ENCODE results near the gene CLIC4.
A peak's percentile ranks its signal among the peaks of the same experiment; 100 is the strongest.
"Not testable (repeated sequence)": the region's sequence is repeated elsewhere in the genome, so short reads cannot be mapped to it uniquely, and the experiment has no call there.

The CLIC4 gene

GRCh38 chr1:24754229-24754628 lies 9.0 kb downstream of the CLIC4 start:
- Histone ChIP-seq H3K9ac (ENCODE audit: low read length) (no peak overlapping the region), H3K4me1 (ENCODE audit: control insufficient read depth, insufficient read depth, low read length) (peaks cover 35% of the 10 kb centered on the region), H3K27me3 (replicated peaks; ENCODE audit: control insufficient read depth, insufficient read depth, low read length) (no peaks in the 10 kb centered on the region), H3K9me3 (ENCODE audit: control insufficient read depth, low read length) (no peaks in the 10 kb centered on the region), H3K36me3 (ENCODE audit: control insufficient read depth, insufficient read depth, low read length, severe bottlenecking) (no peaks in the 10 kb centered on the region), H3K4me3 (ENCODE audit: low read length) (no peak overlapping the region)
- no peak for DNase-seq (ENCODE audit: low read depth)

GRCh38 chr1:24755323-24755722 lies 10.1 kb downstream of the CLIC4 start:
- not testable (repeated sequence) for DNase-seq (ENCODE audit: low read depth); H3K9me3 ChIP-seq (ENCODE audit: control insufficient read depth, low read length); H3K4me3 ChIP-seq (ENCODE audit: low read length); H3K36me3 ChIP-seq (ENCODE audit: control insufficient read depth, insufficient read depth, low read length, severe bottlenecking); H3K9ac ChIP-seq (ENCODE audit: low read length); H3K27me3 ChIP-seq (replicated peaks; ENCODE audit: control insufficient read depth, insufficient read depth, low read length)
- H3K4me1 ChIP-seq (ENCODE audit: control insufficient read depth, insufficient read depth, low read length) = peaks cover 30% of the 10 kb centered on the region

DNA sequence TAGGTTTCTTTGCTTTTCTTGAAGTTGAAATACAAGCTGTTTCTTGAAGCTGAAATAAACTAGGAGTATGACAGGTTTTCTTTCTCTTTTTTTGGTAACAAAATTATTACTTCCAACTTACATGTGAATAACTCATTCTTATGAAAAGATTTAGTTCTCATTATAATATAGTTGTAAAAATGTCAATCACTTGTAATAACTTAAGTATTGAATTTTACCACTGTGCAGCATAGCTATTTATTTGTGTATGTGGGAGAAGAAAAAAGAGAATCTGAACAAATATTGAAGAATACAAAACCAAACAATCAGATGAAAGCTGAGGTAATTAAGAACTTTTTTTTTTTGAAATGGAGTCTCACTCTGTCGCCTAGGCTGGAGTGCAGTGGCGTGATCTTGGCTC lies 11.1 kb downstream of the CLIC4 start:
- Histone ChIP-seq H3K27me3 (replicated peaks; ENCODE audit: control insufficient read depth, insufficient read depth, low read length) (no peaks in the 10 kb centered on the region), H3K36me3 (ENCODE audit: control insufficient read depth, insufficient read depth, low read length, severe bottlenecking) (no peaks in the 10 kb centered on the region), H3K4me3 (ENCODE audit: low read length) (no peak overlapping the region), H3K9me3 (ENCODE audit: control insufficient read depth, low read length) (no peaks in the 10 kb centered on the region), H3K4me1 (ENCODE audit: control insufficient read depth, insufficient read depth, low read length) (peaks cover 30% of the 10 kb centered on the region), H3K9ac (ENCODE audit: low read length) (no peak overlapping the region)
- DNase-seq (ENCODE audit: low read depth) = no peak

DNA sequence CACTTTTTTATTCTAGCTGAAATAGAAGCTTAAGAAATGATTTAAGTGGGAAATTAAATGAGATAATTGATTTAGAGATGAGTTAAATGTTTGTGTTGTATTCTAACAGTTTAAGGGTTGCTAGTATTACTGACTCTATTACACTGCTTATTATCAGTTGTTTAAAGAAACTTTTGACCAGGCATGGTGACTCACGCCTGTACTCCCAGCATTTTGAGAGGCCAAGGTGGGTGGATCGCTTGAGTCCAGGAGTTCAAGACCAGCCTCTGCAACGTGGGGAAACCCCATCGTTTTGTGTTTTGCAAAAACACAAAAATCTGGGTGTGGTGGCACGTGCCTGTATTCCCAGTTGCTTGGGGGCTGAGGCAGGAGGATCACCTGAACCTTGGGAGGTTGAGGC lies 14.2 kb downstream of the CLIC4 start:
- no peaks in the 10 kb centered on the region for H3K27me3 ChIP-seq (replicated peaks; ENCODE audit: control insufficient read depth, insufficient read depth, low read length)
- H3K4me1 ChIP-seq (ENCODE audit: control insufficient read depth, insufficient read depth, low read length) = peaks cover 7% of the 10 kb centered on the region
- DNase-seq (ENCODE audit: low read depth) = no peak
- no peak overlapping the region for H3K4me3 ChIP-seq (ENCODE audit: low read length)
- H3K9ac ChIP-seq (ENCODE audit: low read length) = no peak overlapping the region
- no peaks in the 10 kb centered on the region for H3K36me3 ChIP-seq (ENCODE audit: control insufficient read depth, insufficient read depth, low read length, severe bottlenecking)
- no peaks in the 10 kb centered on the region for H3K9me3 ChIP-seq (ENCODE audit: control insufficient read depth, low read length)

DNA sequence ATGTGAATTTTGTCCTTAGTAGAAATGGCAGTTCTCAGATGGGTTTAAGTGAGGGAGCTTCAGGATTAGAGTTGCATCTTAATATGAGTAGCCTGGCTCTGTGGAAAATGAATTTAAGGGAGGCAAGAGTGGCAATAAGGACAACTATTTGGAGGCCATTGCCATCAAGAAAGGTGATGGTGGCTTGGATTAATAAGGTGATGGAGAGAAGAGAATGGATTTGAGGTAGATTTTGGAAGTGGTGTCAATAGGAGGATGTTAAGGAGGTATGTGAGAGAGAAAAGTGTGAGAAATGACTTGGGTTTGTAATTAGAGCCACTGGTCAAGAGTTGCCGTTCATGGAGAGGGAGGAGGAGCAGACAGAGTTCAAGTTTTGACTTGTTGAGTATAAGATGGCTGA lies 16.3 kb downstream of the CLIC4 start:
- H3K9ac ChIP-seq (ENCODE audit: low read length) = no peak overlapping the region
- H3K9me3 ChIP-seq (ENCODE audit: control insufficient read depth, low read length) = no peaks in the 10 kb centered on the region
- DNase-seq (ENCODE audit: low read depth) = no peak
- no peaks in the 10 kb centered on the region for H3K27me3 ChIP-seq (replicated peaks; ENCODE audit: control insufficient read depth, insufficient read depth, low read length)
- H3K4me3 ChIP-seq (ENCODE audit: low read length) = no peak overlapping the region
- H3K36me3 ChIP-seq (ENCODE audit: control insufficient read depth, insufficient read depth, low read length, severe bottlenecking) = no peaks in the 10 kb centered on the region
- H3K4me1 ChIP-seq (ENCODE audit: control insufficient read depth, insufficient read depth, low read length) = peaks cover 23% of the 10 kb centered on the region

- Histone ChIP-seq H3K27me3 (replicated peaks; ENCODE audit: control insufficient read depth, insufficient read depth, low read length) (no peaks in the 10 kb centered on the region), H3K36me3 (ENCODE audit: control insufficient read depth, insufficient read depth, low read length, severe bottlenecking) (no peaks in the 10 kb centered on the region), H3K9me3 (ENCODE audit: control insufficient read depth, low read length) (no peaks in the 10 kb centered on the region), H3K4me1 (ENCODE audit: control insufficient read depth, insufficient read depth, low read length) (peaks cover 23% of the 10 kb centered on the region), H3K9ac (ENCODE audit: low read length) (no peak overlapping the region), H3K4me3 (ENCODE audit: low read length) (no peak overlapping the region)
- DNase-seq (ENCODE audit: low read depth) = peak; percentile 46
These were observed 17.0 kb downstream of the CLIC4 start for GRCh38 chr1:24762133-24762676.

DNA sequence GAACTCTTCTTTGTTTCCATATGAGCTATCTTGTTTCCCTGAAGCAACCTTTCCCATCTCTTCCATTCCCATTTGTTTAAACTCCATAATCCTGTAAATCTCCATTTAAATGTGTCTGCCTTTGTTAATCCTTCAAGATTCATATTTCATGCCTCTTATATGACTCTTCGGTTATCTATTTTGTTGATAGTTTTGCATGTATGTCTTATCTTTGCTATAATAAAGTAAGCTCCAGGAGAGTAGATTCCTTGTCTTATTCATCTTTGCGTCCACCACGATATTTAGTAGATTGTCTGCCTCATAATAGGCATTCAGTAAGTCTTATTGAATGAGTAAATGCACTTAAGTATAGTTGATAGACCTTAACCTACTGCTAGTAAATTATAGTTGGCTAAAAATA lies 18.4 kb downstream of the CLIC4 start:
- no peak for DNase-seq (ENCODE audit: low read depth)
- H3K9ac ChIP-seq (ENCODE audit: low read length) = no peak overlapping the region
- peaks cover 23% of the 10 kb centered on the region for H3K4me1 ChIP-seq (ENCODE audit: control insufficient read depth, insufficient read depth, low read length)
- no peaks in the 10 kb centered on the region for H3K36me3 ChIP-seq (ENCODE audit: control insufficient read depth, insufficient read depth, low read length, severe bottlenecking)
- no peak overlapping the region for H3K4me3 ChIP-seq (ENCODE audit: low read length)
- no peaks in the 10 kb centered on the region for H3K9me3 ChIP-seq (ENCODE audit: control insufficient read depth, low read length)
- H3K27me3 ChIP-seq (replicated peaks; ENCODE audit: control insufficient read depth, insufficient read depth, low read length) = no peaks in the 10 kb centered on the region

- H3K9ac ChIP-seq (ENCODE audit: low read length) = no peak overlapping the region
These were observed 19.2 kb downstream of the CLIC4 start for GRCh38 chr1:24764439-24764838.

DNA sequence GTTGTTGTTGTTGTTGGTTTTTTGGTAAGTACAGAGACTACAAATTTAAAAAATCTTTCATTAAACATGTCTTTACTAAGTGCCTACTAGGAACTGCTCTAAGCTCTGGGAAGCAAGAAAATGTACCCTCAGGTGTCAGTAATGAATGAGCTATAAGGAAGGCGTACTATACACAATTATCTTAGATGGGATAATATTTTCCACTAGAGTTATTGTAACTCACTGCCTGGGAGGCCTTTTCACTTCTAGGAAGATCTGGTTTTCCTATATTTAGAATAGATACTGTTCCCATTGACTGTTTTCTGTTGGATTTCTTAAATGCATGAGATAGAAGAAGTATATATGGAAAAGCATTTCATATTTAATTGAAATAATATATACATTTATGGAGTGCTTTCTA lies 19.6 kb downstream of the CLIC4 start:
- H3K9me3 ChIP-seq (ENCODE audit: control insufficient read depth, low read length) = no peaks in the 10 kb centered on the region
- no peaks in the 10 kb centered on the region for H3K27me3 ChIP-seq (replicated peaks; ENCODE audit: control insufficient read depth, insufficient read depth, low read length)
- no peaks in the 10 kb centered on the region for H3K36me3 ChIP-seq (ENCODE audit: control insufficient read depth, insufficient read depth, low read length, severe bottlenecking)
- peaks cover 31% of the 10 kb centered on the region for H3K4me1 ChIP-seq (ENCODE audit: control insufficient read depth, insufficient read depth, low read length)
- H3K4me3 ChIP-seq (ENCODE audit: low read length) = no peak overlapping the region
- no peak overlapping the region for H3K9ac ChIP-seq (ENCODE audit: low read length)
- DNase-seq (ENCODE audit: low read depth) = no peak

More at GRCh38 chr1:24764439-24764838, 19.2 kb downstream of the CLIC4 start:
- no peaks in the 10 kb centered on the region for H3K9me3 ChIP-seq (ENCODE audit: control insufficient read depth, low read length)
- no peak overlapping the region for H3K4me3 ChIP-seq (ENCODE audit: low read length)
- H3K27me3 ChIP-seq (replicated peaks; ENCODE audit: control insufficient read depth, insufficient read depth, low read length) = no peaks in the 10 kb centered on the region
- H3K4me1 ChIP-seq (ENCODE audit: control insufficient read depth, insufficient read depth, low read length) = peaks cover 27% of the 10 kb centered on the region
- no peak for DNase-seq (ENCODE audit: low read depth)
- H3K36me3 ChIP-seq (ENCODE audit: control insufficient read depth, insufficient read depth, low read length, severe bottlenecking) = no peaks in the 10 kb centered on the region

- Histone ChIP-seq H3K36me3 (ENCODE audit: control insufficient read depth, insufficient read depth, low read length, severe bottlenecking) (no peaks in the 10 kb centered on the region), H3K4me1 (ENCODE audit: control insufficient read depth, insufficient read depth, low read length) (peaks cover 37% of the 10 kb centered on the region), H3K9me3 (ENCODE audit: control insufficient read depth, low read length) (no peaks in the 10 kb centered on the region), H3K9ac (ENCODE audit: low read length) (peak overlapping the region; percentile 11), H3K4me3 (ENCODE audit: low read length) (peak overlapping the region; percentile 25), H3K27me3 (replicated peaks; ENCODE audit: control insufficient read depth, insufficient read depth, low read length) (no peaks in the 10 kb centered on the region)
- DNase-seq (ENCODE audit: low read depth) = peak; percentile 67
These were observed 20.2 kb downstream of the CLIC4 start for GRCh38 chr1:24765308-24765988.

DNA sequence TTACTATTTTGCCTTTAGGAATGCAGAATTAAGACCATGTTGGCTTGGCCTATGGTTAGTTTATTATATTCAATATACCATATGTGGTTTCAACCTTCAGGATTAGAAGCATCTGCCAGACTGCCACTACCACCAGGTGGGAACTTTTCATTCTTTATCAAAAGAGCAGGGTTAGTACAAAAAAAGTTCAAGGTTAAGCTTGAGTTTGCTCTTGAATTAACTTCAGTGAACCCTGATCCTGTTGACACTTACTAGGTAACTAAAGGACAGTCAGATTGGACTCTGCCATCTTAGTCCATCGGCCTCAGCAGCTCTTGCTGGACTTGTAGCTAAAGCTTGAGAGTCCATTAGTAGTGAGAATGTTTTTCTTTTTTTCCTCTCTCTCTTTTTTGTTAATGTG lies 22.1 kb downstream of the CLIC4 start:
- Histone ChIP-seq H3K4me1 (ENCODE audit: control insufficient read depth, insufficient read depth, low read length) (peaks cover 55% of the 10 kb centered on the region), H3K27me3 (replicated peaks; ENCODE audit: control insufficient read depth, insufficient read depth, low read length) (no peaks in the 10 kb centered on the region), H3K9ac (ENCODE audit: low read length) (no peak overlapping the region), H3K36me3 (ENCODE audit: control insufficient read depth, insufficient read depth, low read length, severe bottlenecking) (no peaks in the 10 kb centered on the region), H3K4me3 (ENCODE audit: low read length) (no peak overlapping the region), H3K9me3 (ENCODE audit: control insufficient read depth, low read length) (no peaks in the 10 kb centered on the region)
- no peak for DNase-seq (ENCODE audit: low read depth)

Measured in adipocyte (in vitro differentiated cells).